GM19023 (cell line): ENCODE results near the gene COL5A2.

ENCODE experiments used
- ATAC-seq: cut with Tn5 transposase; IDR thresholded peaks from one replicate; pipeline ENCODE4 v1.9.1; 2021; ENCODE audit warnings: mild to moderate bottlenecking, moderate library complexity; ENCODE audit not compliant: unreplicated experiment

COL5A2 gene

DNA sequence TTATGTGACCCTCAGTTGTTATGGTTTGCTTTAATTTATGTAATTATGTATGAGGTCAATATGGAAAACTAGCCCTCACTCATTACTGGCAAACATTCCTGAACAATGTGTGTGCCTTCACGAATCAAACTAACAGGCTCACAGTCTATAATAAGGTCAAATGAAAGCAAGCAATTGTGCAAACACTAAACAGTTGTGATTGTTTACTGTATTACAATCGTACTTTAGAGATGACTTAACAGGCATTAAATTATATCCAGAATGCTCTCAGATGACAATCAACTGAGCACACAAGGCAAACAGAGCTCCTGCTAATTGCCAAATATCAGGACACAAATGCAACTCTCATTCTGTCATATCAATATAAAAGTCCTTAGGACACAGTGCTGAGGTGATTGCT lies 29.5 kb downstream of the COL5A2 start:
- ATAC-seq, result no peak

DNA sequence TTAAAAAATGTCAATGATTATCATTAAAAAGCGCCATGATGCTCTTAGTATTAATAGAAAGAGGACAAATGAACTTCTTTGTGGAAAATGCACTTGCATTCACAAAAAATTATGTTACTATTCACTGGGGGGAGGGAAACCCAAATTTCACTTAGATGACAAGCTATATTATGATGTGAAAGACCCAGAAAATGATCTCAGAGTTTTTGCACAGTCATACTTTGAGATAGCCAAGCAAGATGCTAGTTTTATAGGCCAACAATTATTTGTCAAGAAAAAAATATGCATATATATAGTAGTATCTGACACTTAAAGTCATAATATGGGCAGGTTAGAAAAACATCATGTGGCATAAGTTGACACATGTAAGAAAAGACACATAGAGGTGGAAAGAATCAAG lies 31.6 kb downstream of the COL5A2 start:
- no peak for ATAC-seq

DNA sequence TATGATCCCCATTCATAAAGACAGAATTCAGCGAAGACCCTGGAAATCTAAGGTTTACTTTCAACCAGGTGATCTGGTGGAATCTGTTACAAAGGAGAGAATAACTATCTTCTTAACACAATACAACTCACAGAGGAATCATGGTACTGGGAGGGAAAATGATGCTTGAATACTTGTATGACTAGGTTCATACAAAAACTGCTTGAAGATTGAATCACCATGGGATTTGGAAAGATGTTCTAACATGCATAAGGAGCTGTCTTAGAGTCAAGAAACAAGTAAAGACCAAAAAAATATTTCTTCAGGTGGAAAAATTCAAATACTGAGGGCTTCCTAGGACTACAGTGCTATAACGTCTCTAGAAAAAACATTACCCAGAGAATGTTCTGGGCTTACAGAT lies 32.2 kb downstream of the COL5A2 start:
- ATAC-seq, result no peak

DNA sequence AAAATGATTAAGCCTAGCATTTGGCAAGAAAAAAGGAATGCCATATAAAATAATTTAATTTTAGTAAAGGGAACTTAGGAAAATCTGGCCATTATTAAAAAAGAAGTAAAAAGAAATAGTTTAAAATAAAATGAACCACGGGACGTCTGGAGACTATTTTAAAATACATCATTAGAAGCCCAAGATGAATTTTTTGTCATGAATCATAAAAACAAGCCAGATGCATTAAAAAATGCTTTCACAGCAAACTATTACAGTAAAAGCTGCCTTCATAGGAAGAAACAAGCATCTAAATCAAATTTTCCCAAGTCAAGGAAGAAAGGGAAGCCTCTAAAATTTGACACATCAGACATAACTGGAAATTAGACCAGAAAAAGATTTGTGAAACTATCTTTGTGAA lies 33.0 kb downstream of the COL5A2 start:
- no peak for ATAC-seq

DNA sequence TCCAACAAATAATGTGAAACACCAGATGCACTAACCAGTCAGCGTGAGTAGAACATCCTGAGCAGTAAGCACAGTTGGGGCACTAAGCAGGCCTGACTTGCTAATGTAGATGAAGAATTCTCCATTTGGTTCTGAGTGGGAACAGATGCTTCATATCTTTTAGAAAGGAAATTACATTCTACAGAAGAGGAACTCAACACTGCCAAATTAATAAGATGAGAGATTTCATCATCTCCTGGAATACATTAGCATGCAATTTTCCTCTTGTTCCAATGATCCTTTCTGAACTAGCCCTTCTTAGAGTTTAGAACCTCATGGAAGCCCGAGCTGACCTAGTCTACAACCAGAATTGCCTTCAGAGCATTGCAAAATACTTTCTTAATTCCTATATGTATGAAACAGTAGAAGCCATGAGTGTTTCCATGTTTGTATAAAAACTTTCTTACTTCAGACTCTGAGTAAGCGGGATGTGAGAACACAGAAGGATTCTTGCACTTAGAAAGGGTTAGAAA lies 34.8 kb downstream of the COL5A2 start:
- no peak for ATAC-seq

DNA sequence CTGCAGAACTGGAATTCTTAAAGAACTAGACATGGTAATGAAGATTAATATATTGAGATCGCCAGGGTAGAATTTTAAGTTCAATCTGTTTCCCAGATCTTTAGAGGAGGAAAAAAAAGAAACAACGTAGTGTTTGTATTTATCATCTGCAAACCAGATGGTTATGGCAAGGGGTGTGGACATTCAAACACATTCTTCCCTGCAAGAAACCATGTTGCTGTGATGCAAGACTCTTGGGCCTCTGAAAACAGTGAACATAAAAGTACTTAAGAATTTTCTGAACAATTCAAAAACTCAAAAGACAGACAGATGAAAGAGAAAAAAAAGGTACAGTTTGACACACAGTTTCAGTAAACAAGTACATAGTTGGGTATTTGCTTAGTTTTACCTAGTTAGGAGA lies 35.6 kb downstream of the COL5A2 start:
- no peak for ATAC-seq

DNA sequence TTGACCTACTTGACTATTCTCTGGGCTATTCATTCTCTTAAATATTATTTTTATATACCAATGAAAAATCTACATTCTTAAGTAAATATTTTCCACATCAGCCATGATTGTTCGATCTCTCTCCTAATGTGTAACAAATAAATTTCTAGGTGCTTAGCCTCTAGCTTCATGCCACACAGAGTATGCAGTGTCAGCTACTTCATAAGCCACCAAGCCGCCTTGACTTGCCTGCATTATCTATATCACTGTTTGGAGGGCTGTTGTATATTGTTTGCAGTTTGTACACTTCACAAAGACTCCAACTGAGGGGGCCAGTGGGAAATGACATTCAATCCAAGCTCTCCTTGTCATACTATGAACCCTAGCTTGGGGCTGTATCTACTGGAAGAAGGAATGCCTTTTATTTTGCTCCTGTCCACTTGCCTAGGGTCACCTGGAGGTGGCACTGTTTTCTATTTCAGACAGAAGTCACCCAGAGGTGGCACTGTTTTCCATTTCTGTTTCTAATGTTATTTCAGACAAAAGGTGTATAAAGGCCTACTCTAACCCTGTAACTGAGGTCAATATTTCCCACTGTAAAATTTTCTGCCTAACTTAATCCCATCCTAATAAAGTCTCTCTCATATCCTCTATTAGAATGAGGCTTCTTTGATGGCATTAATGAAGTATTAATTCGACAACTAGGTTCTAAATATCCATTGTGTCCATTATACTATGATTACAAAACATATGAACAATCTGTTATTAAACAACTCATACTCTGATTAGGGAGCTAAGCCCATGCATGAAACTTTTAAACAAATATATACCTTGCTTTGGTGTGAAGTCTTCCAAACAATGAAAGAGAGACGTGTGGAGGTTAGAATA lies 36.4 kb downstream of the COL5A2 start:
- peak; percentile 93 for ATAC-seq

DNA sequence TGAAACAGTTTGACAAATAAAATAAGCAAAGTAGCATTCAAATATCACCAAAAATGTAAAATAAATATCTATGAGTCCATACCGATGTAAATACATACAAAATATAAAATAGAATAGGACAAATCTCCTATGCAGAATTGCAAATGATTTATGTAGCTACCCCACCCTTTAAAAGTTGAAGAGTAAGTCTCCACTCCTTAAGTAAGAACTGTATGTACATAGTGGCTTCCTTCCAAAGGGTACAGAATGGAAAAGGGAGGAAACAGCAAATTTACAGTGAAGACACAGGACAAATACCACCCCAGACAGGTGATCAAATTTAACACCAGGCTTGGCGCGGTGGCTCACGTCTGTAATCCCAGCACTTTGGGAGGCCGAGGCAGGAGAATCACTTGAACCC lies 40.8 kb downstream of the COL5A2 start:
- no peak for ATAC-seq

DNA sequence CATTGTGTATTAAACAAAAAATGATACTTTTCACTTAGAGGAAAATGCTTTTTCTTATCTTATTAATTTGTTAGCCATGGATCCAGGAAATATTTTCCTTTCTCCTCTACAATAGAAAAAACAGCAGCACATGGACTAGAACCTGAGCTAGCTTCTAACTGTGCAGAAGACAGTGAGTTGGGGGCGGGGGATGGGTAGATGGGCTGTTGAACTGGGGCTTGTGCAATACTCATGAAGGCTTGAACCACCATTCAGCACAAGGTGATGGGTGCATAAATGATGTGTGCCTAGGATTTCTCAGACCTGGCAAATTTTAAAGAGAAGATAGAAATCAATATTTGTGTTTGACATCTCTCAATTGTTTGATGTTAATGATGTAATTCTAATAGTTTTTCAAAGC lies 42.0 kb downstream of the COL5A2 start:
- no peak for ATAC-seq

DNA sequence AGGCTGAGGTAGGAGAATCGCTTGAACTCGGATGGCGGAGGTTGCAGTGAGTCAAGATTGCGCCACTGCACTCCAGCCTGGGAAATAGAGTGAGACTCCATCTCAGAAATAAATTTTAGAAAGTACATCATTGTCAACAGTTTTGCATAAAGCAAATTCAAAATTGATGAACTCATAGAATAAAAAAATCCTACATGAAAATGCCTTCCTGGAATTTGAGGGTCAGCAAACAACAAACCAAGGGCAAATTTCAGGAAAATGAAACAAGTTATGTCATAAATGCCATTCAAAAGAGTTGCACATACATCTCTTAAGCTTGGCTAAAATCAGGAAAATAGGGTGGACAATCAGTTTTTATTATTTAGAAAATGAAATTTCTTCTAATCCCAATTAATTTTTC lies 45.1 kb downstream of the COL5A2 start:
- ATAC-seq, result no peak

DNA sequence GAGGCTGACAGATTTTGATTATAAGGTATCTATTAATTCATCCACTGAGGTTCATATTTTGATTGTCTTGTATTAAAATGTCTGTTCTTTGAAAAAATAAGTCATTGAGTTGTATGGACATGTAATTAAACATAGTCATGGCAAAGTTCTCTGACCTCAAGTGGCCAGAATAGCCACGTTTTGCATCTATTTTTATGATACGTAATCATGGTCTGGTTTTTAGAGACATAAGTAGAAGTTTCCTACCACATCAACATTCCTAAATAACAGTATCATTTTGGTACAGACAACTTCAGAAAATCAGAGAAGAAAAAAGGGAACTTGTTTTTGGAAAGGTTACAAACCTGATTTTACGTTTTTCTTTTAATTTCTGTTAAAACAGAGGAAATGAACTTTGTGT lies 47.6 kb downstream of the COL5A2 start:
- no peak for ATAC-seq

DNA sequence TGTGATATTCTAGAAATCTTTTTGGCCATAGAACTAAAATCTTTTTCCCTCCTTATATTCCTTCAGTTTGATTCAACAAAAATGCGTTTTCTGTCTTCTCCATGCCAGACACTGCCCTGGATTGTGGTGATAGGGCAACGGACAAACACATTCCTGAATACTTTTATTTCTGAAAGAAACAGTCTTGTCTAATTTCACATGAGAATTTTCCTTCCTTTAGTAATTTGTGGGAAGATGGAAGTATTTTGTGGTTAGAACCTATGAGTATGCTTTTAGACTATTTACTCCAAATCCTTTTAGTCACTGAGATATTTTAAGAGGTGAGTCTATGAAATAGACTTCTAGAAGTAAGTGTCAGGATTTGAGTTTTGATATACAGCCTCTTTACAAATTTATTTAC lies 49.6 kb downstream of the COL5A2 start:
- no peak for ATAC-seq

DNA sequence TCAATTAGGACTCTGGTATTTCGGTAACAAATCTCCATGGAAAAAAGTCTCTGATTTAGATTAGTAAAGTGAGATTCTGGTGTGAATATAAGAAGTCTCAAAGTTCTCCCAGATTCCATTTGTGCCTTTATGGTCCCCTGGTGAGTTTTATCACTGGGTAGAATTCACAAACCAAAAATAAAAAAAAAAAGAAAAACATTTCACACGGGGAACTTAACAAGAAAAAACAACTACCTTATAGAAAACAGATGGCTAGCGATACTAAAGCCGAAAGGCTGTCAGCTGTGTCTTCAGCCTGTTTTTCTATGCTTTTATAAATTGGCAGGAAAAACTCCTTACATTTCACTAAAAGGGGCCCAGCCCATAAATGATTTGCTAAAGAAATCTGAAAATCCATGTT lies 50.6 kb downstream of the COL5A2 start:
- ATAC-seq, result no peak

DNA sequence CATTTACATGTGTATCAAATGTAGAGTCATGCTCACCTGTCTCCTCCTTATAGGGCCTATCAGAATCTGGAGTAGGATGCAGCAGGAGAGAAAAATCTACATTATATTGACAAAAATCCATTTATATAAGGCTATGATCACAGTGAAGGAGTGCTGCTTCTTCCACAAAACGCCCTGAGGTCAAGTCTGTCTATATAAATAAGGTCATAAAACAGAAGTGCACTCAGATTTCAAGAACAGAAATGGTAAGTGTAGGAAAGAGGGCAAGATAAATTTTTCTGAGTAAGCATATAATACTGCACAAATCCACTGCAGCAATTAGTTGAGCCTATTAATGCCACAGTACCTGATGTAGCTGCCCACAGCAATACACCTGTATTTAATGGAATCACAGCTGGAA lies 51.8 kb downstream of the COL5A2 start:
- ATAC-seq, result no peak

DNA sequence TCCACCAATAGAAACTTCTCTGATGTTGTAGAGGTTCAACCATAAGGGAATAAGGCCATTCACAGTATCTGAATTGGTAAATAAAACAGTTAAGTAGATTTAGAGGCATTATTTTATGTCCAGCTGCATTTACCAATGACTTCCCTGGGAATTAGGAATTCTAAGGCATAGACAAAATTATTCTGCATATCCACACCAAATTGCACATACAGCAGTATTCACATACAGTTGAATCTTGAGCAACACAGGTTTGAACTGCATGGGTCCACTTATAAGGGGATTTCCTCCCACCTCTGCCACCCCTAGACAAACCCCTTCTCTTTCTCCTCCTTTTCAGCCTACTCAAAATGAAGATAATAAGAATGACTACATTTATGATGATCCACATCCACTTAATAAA lies 54.4 kb downstream of the COL5A2 start:
- ATAC-seq, result no peak

DNA sequence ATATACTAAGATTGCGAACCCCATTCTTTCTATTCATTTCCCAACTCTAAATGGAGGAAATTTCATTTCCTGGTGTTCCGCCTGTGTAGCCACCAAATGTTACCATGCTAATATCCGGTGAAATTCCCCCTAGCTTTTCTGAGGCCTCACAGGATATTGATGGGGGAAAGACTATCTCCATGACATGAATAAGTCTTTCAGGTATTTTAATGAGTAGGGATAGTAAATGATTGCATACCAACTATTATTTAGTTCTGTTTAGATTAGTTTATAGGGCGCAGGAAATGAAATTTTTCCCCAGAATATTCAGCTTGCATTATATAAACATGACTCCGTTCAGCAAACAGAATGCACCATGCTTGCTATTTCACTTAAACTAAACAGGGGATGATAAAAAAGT lies 55.4 kb downstream of the COL5A2 start:
- ATAC-seq, result no peak

DNA sequence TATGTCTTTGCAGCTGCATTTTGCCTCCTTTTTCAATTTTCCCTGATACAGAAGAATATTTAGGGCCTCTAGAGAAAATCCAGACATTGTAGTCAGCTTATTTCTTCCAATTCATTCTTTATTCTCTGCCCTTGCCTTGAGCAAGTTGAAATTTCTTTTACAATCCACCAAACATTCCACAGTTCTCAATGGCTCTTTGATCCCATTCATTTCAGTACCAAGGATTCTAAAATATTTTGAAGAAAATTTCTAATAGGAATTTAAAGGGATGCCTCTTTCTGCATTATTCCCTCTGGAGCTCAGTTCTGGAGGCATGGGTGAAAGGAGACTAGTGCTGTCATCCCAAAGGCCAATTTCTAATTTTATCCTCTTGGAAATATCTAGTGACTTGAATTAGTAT lies 61.2 kb downstream of the COL5A2 start:
- no peak for ATAC-seq

DNA sequence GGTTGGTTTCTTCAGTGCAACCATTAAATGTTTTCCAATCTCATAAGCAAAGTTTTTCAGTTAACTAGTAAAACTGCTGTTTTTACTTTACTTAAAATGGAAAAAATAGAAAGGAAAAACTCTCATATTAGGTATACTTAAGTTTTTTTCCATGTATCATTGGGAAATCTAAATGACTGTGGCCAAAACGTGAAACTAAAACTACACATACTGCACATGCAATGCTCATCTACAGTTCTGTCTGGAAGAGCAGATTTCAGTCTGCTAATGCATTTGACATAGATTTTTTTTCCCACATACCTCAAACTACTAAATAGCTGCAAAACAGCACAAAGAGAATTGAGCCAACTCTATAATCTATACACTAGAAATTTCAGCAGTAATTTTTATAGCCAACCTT lies 62.6 kb downstream of the COL5A2 start:
- no peak for ATAC-seq

DNA sequence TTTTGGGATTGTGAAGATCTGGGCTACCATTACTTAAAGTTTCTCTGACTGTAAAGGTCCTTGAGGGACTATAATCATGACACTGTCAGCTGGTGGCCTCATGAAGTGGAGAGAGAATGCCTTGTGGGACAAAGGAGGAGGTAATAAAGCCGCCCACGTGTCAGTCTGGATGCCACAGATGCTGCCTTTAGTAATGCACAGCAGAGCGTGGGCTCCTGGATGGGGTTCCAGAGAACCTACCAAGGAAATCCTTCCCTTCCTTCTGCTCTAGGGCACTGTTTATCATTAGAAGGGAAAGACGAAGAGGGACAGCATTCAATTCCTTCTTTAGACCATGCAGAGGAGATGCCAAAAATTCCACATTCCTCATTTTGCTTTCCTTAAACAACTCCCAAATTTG lies 63.5 kb downstream of the COL5A2 start:
- no peak for ATAC-seq

DNA sequence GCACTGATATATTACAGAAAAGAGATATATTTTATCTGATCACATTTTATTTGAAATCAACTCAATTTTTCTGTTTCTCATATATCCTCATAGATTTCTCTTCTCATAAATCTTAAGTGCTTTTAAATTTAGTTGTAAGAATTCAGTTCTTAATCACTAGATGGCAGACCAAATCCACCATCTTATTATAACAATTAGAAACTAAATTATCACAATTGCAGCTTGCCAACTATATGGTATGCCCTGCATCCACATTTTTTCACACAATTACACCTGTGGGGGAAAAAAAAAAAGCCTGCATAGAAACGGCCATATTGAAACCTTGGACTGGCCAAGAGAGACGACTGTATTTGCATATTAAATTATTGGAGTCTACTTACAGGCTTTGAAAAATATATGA lies 64.4 kb downstream of the COL5A2 start:
- no peak for ATAC-seq

DNA sequence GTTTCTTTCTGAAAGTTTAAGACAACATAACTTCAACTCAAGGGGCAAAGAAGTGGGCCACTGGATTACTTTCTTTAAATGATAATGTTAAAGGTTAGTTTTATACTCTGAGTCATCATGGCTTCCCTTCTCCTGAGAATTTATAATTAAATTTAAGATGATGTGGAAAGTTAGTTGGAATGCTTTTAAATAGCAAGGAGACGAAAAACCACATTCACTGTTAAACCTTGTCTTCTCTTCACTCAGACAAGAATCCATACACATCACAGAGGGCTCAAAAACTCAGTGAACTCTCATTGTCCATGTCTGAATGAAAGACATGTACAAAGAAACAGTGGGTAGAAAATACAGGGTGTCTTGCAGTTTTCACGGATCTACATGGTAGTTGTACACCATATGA lies 65.6 kb downstream of the COL5A2 start:
- ATAC-seq, result no peak

DNA sequence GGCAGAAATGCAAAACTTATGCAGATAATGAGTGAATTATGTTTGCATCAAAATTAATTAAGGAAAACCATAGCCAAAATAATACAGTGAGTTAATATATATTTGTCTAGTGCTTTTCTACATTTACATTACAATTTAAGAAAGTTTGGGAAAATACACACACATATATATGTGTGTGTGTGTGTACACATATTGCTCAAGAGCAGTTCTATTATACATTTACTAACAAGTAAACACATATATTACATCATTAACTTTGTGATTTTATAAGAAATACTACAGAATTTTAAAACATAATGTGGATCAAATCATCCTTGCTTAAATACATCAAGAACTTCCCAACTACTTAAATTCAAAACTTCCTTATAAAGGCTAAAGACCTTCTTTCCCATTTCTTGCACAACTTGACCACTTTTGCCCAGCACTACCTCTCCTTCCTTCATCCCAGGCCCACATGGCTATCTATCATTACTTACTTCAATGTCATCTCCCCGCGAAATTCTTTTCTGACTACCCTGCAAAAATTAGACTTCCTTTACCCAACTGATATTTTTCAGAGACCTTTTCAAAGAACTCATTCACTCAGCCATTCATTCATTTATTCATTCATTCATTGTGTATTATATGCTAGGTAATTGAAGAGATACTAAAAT lies 68.4 kb downstream of the COL5A2 start:
- ATAC-seq, result no peak
